GM12891 (cell line): ENCODE results near the gene NFYA.

Experiments
- POLR2A ChIP-seq: IDR thresholded peaks from 2 replicates; pipeline ENCODE4 v1.6.1; 2011; ENCODE audit warnings: low read depth, low read length, control low read depth
- POLR2AphosphoS5 ChIP-seq: IDR thresholded peaks from 2 replicates; pipeline ENCODE4 v1.6.1; 2011; ENCODE audit warnings: low read depth, low read length, control low read depth
- TAF1 ChIP-seq: IDR thresholded peaks from 2 replicates; pipeline ENCODE4 v1.6.1; 2011; ENCODE audit warnings: low read depth, low read length, control low read depth

DNA sequence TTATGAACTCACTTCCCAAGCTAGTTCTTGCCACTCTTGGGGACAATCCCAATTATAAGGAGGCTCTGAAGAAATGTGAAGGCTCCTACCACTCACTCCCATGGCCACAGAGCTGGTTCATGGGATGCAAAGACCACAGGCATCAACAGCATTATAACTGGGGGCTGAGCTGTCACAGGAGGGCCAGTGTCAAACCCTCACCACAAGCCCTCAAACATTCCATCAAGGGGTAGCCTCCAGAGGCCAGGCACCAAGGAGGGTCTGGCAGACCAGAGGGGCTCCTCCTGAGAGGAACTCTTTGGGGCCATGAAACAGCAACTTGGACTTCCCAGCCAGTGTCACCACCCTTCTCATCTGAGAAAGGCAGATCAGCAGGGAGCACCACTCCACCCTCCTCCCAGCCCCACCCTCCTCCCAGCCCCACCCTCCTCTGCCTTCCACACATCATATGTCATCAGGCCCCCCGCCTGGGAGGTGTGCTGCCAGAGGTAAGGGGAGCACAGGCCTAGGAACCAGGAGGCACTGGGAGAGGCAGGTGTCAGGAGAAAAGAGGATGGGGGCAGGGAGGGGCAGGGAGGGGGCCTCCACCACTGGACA, 31.7 kb upstream of the NFYA start:
- TF ChIP-seq POLR2A (no peak), TAF1 (no peak), POLR2AphosphoS5 (no peak)
